Natural killer cell (primary cell): Measurements from ENCODE around the gene DKK1. TPM values are rescaled to one million over a fixed set of nuclear protein-coding genes. Genes with fewer than 3 reads are reported as not detected.

Experiments
- ATAC-seq, 3 donors: fragments of 150-1000 bp in 2 of 3; fragments of 200-7000 bp in 1 of 3; cut with Tn5 transposase; 1 replicate in 1 of 3; 2 replicates in 2 of 3; pipeline ENCODE4 v1.10.0; 2021; ENCODE audit warnings: mild to moderate bottlenecking in 2 of 3, moderate library complexity in 2 of 3
- DNase-seq, 2 donors: peaks; one replicate each; pipeline versions ENCODE4 v3.0.0 to v3.0.0-alpha.2; 2013 to 2021; ENCODE audit warnings: mixed read lengths in 1 of 2
- H3K27ac ChIP-seq: one replicate; pipeline ENCODE4 v1.5.1; 2013; ENCODE audit warnings: mild to moderate bottlenecking, low read length
- H3K27me3 ChIP-seq: one replicate; pipeline ENCODE4 v1.6.1; 2013; ENCODE audit warnings: low read length; ENCODE audit not compliant: control insufficient read depth, insufficient read depth
- H3K36me3 ChIP-seq: one replicate; pipeline ENCODE4 v1.6.1; 2013; ENCODE audit warnings: low read length; ENCODE audit not compliant: control insufficient read depth, insufficient read depth
- H3K4me1 ChIP-seq: one replicate; pipeline ENCODE4 v1.6.1; 2013; ENCODE audit warnings: low read length; ENCODE audit not compliant: control insufficient read depth, insufficient read depth
- H3K4me3 ChIP-seq: one replicate; pipeline ENCODE4 v1.5.1; 2013; ENCODE audit warnings: low read length
- H3K9me3 ChIP-seq: one replicate; pipeline ENCODE4 v1.6.1; 2013; ENCODE audit warnings: low read length; ENCODE audit not compliant: control insufficient read depth, insufficient read depth
- H3K27ac Mint-ChIP-seq, 2 donors: one replicate each; pipeline ENCODE4 v1.8.0; 2022; ENCODE audit warnings: mild to moderate bottlenecking in 2 of 2, mixed read lengths in 2 of 2, moderate library complexity in 1 of 2
- H3K27me3 Mint-ChIP-seq, 2 donors: one replicate each; pipeline ENCODE4 v1.8.0; 2022; ENCODE audit warnings: low read depth in 2 of 2, mixed read lengths in 2 of 2
- H3K36me3 Mint-ChIP-seq: one replicate; pipeline ENCODE4 v1.8.0; 2022; ENCODE audit warnings: mixed read lengths
- H3K4me1 Mint-ChIP-seq, 2 donors: one replicate each; pipeline ENCODE4 v1.8.0; 2022; ENCODE audit warnings: mixed read lengths in 2 of 2
- H3K4me3 Mint-ChIP-seq: one replicate; pipeline ENCODE4 v1.8.0; 2022; ENCODE audit warnings: mild to moderate bottlenecking, moderate library complexity, mixed read lengths
- H3K9me3 Mint-ChIP-seq, 2 donors: one replicate each; pipeline ENCODE4 v1.8.0; 2022; ENCODE audit warnings: mixed read lengths in 2 of 2
- WGBS: methylation state at CpG from one replicate; pipeline ENCODE4 v1.1.7; 2013; ENCODE audit warnings: missing lambda C conversion rate; ENCODE audit not compliant: insufficient coverage; 5-methylcytosine and 5-hydroxymethylcytosine counted together
- intact Hi-C: fragments of 100-400 bp; cut with micrococcal nuclease; formaldehyde crosslinking; loops from one replicate; pipeline ENCODE4 v1.14.2; 2022
- total RNA-seq, 4 donors: library from RNA; stranded (reverse); fragments of 120-200 nt in 1 of 4; gene quantifications; one replicate each; pipeline versions ENCODE4 v1.2.3 to v1.2.4, GENCODE V29; 2013 to 2022
- TF ChIP-seq, protein P1 (sequence below): fragments of 200-600 bp; IDR thresholded peaks from one replicate; pipeline ENCODE4 v1.8.0; 2022; ENCODE audit warnings: antibody characterized with exemption

Gene DKK1
- total RNA-seq, 3 donors from 2014 or later (not counting 1 experiment from before 2014, with no cell fraction given) = not detected

DNA sequence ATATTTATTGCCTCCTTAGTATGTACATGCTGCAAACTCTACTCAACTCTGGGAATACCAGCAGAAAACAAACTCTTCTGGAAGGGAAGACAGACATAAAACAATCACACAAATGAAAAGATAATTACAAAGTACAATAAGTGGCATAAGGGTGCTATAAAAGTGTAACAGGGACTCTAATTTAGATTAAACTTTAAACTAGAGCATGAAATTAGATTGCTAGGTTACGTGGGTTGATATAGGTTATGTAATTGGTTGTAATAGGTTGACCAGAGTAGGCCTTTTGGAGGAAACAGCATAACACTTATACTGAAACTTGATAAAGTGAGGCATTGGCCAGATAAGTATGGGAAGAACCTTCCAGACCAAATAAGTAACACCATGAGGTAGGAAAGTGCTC is 26.2 kb upstream of the DKK1 start:
- H3K4me1 ChIP-seq = no peaks in the 10 kb centered on the region
- no peak for DNase-seq
- no peaks in the 10 kb centered on the region for H3K4me1 Mint-ChIP-seq
- no peaks in the 10 kb centered on the region for H3K36me3 ChIP-seq
- H3K27ac Mint-ChIP-seq = no peak overlapping the region
- 78% methylated on average over 1 of the region's 1 CpG for WGBS
- ATAC-seq = no peak
- no peaks in the 10 kb centered on the region for H3K36me3 Mint-ChIP-seq
- TF ChIP-seq, protein P1, sequence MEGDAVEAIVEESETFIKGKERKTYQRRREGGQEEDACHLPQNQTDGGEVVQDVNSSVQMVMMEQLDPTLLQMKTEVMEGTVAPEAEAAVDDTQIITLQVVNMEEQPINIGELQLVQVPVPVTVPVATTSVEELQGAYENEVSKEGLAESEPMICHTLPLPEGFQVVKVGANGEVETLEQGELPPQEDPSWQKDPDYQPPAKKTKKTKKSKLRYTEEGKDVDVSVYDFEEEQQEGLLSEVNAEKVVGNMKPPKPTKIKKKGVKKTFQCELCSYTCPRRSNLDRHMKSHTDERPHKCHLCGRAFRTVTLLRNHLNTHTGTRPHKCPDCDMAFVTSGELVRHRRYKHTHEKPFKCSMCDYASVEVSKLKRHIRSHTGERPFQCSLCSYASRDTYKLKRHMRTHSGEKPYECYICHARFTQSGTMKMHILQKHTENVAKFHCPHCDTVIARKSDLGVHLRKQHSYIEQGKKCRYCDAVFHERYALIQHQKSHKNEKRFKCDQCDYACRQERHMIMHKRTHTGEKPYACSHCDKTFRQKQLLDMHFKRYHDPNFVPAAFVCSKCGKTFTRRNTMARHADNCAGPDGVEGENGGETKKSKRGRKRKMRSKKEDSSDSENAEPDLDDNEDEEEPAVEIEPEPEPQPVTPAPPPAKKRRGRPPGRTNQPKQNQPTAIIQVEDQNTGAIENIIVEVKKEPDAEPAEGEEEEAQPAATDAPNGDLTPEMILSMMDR = no peak
- intact Hi-C loops = no loop called here
- H3K4me3 ChIP-seq = no peak overlapping the region
- no peaks in the 10 kb centered on the region for H3K27me3 ChIP-seq
- H3K27ac ChIP-seq = no peak overlapping the region
- H3K9me3 ChIP-seq = no peaks in the 10 kb centered on the region
- H3K9me3 Mint-ChIP-seq = peaks cover 0 to 2% of the 10 kb centered on the region in 2 donors
- H3K4me3 Mint-ChIP-seq = no peak overlapping the region
- H3K27me3 Mint-ChIP-seq = no peaks in the 10 kb centered on the region

DNA sequence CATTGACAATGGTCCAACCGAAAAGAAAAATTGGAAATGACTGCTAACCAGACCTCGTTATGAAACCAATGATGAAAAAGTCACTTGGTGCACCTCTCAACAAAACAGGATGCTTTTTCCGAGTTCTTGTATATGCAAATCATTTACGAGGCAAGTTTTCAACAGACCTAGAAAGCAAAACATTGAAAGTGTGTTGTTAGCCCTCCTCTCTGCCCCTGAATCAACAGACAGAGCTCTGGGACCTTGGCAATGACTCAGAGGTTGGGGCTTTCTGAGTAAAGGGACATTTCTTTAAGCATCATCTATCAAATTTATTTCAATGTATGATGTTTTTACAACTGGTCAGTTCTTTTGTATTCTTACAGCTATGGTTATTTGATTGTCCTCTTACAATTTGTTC is 16.3 kb upstream of the DKK1 start:
- no peaks in the 10 kb centered on the region for H3K36me3 ChIP-seq
- H3K4me1 ChIP-seq = no peaks in the 10 kb centered on the region
- H3K36me3 Mint-ChIP-seq = no peaks in the 10 kb centered on the region
- H3K9me3 ChIP-seq = no peaks in the 10 kb centered on the region
- 87% methylated on average over 4 of the region's 4 CpGs for WGBS
- ATAC-seq = no peak
- no peaks in the 10 kb centered on the region for H3K27me3 Mint-ChIP-seq
- intact Hi-C loops = no loop called here
- no peak overlapping the region for H3K27ac Mint-ChIP-seq
- H3K27ac ChIP-seq = no peak overlapping the region
- H3K4me3 Mint-ChIP-seq = no peak overlapping the region
- TF ChIP-seq, protein P1 = no peak
- H3K27me3 ChIP-seq = no peaks in the 10 kb centered on the region
- no peaks in the 10 kb centered on the region for H3K4me1 Mint-ChIP-seq
- DNase-seq = no peak
- peaks cover 0 to 2% of the 10 kb centered on the region in 2 donors for H3K9me3 Mint-ChIP-seq
- no peak overlapping the region for H3K4me3 ChIP-seq

DNA sequence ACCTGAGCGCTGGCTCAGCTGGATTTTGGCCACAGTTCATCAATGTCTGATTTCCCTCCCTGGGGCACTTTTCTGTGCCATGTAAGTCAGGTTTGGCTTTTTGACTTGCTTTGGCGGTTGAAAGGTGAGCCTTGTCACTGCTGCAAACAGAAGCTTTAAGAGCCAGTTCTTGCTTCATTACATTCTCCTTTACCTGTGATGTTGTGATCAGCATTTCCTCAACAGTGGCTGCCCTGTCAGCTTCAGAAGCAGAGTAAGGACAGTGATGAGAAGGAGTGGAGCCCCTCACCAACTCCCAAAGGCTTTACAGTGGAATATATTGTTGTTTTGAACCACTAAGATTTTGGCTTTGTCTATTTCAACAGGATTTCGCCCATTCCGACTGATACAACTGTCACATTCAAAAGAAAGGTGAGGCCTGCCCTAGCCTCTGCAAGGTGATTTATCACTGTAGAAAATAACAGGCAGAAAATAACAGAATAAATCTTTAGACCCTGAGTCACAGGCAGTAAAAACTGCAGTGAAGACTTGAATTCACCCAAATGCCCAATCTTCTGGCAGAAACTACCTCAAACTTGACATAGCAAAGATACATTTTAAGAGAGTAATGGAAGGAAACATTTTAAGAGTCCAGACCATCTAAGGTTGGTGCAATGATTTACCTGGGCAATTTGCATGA is 13.3 kb upstream of the DKK1 start:
- WGBS = 84% methylated on average over 4 of the region's 4 CpGs

More for the DNA sequence above, 13.3 kb upstream of the DKK1 start:
- no peak for ATAC-seq
- no peaks in the 10 kb centered on the region for H3K4me1 Mint-ChIP-seq
- Histone ChIP-seq H3K9me3 (no peaks in the 10 kb centered on the region), H3K36me3 (no peaks in the 10 kb centered on the region), H3K4me1 (no peaks in the 10 kb centered on the region), H3K4me3 (no peak overlapping the region), H3K27me3 (no peaks in the 10 kb centered on the region), H3K27ac (no peak overlapping the region)
- TF ChIP-seq, protein P1 = no peak
- H3K4me3 Mint-ChIP-seq = no peak overlapping the region
- H3K27me3 Mint-ChIP-seq = no peaks in the 10 kb centered on the region
- no peaks in the 10 kb centered on the region for H3K9me3 Mint-ChIP-seq
- intact Hi-C loops = no loop called here
- no peak for DNase-seq
- H3K36me3 Mint-ChIP-seq = no peaks in the 10 kb centered on the region
- H3K27ac Mint-ChIP-seq = no peak overlapping the region
